Naive thymus-derived CD4-positive, alpha-beta T cell (primary cell): ENCODE data around the gene SORCS2. TPM values are rescaled to one million over a fixed set of nuclear protein-coding genes. Genes with fewer than 3 reads are reported as not detected.

ENCODE experiments used
- ATAC-seq: fragments of 150-1000 bp; cut with Tn5 transposase; 2 replicates; pipeline ENCODE4 v1.10.0; 2021; ENCODE audit warnings: mild to moderate bottlenecking, moderate library complexity
- CTCF ChIA-PET: fragments of 350-600 bp; sonication (Branson Sonifier 250); formaldehyde crosslinking; loops from one replicate; lab custom pipeline; 2021; ENCODE audit warnings: antibody characterized with exemption; lab: Charles Lee
- POLR2A ChIA-PET: fragments of 350-600 bp; sonication (Branson Sonifier 250); formaldehyde crosslinking; loops from one replicate; lab custom pipeline; 2021; ENCODE audit warnings: antibody characterized with exemption, inconsistent platforms; lab: Charles Lee
- DNase-seq, 9 donors: peaks; one replicate each; pipeline versions ENCODE4 v3.0.0 to v3.0.0-alpha.2; 2020 to 2022; ENCODE audit warnings: mixed read lengths in 1 of 9
- H3K27ac ChIP-seq: one replicate; pipeline ENCODE4 v1.7.0; 2013; ENCODE audit warnings: mild to moderate bottlenecking, low read depth, low read length, moderate library complexity
- H3K27me3 ChIP-seq, 2 donors: one replicate each; pipeline ENCODE4 v1.7.0; 2013; ENCODE audit warnings: low read length in 2 of 2, mild to moderate bottlenecking in 2 of 2, moderate library complexity in 2 of 2; ENCODE audit not compliant: control insufficient read depth in 2 of 2, insufficient read depth in 2 of 2
- H3K36me3 ChIP-seq, 3 experiments: 1 replicate in 2 of 3; 2 replicates in 1 of 3; pipeline ENCODE4 v1.7.0; 2013; ENCODE audit warnings: low read length in 3 of 3, mild to moderate bottlenecking in 3 of 3, moderate library complexity in 1 of 3; ENCODE audit not compliant: insufficient read depth in 3 of 3, control insufficient read depth in 2 of 3
- H3K4me1 ChIP-seq, 2 donors: one replicate each; pipeline ENCODE4 v1.7.0; 2013; ENCODE audit warnings: low read length in 2 of 2, mild to moderate bottlenecking in 2 of 2, moderate library complexity in 1 of 2; ENCODE audit not compliant: control insufficient read depth in 2 of 2, insufficient read depth in 2 of 2
- H3K4me3 ChIP-seq: 2 replicates; pipeline ENCODE4 v1.7.0; 2013; ENCODE audit warnings: mild to moderate bottlenecking, low read length
- H3K9me3 ChIP-seq, 3 experiments: 1 replicate in 2 of 3; 2 replicates in 1 of 3; pipeline ENCODE4 v1.7.0; 2013; ENCODE audit warnings: low read length in 3 of 3; ENCODE audit not compliant: control insufficient read depth in 2 of 3
- H3K27ac Mint-ChIP-seq, 9 donors: one replicate each; pipeline ENCODE4 v1.8.0; 2020 to 2022; ENCODE audit warnings: mixed read lengths in 9 of 9, mild to moderate bottlenecking in 8 of 9, moderate library complexity in 5 of 9, inconsistent platforms in 2 of 9
- H3K27me3 Mint-ChIP-seq, 5 donors: one replicate each; pipeline ENCODE4 v1.8.0; 2021 to 2022; ENCODE audit warnings: mixed read lengths in 5 of 5, mild to moderate bottlenecking in 1 of 5
- H3K36me3 Mint-ChIP-seq, 5 donors: one replicate each; pipeline ENCODE4 v1.8.0; 2020 to 2022; ENCODE audit warnings: mixed read lengths in 5 of 5, mild to moderate bottlenecking in 3 of 5, inconsistent platforms in 1 of 5
- H3K4me1 Mint-ChIP-seq, 7 donors: one replicate each; pipeline ENCODE4 v1.8.0; 2020 to 2022; ENCODE audit warnings: mixed read lengths in 7 of 7, mild to moderate bottlenecking in 3 of 7, inconsistent platforms in 1 of 7
- H3K4me3 Mint-ChIP-seq, 10 donors: one replicate each; pipeline ENCODE4 v1.8.0; 2020 to 2022; ENCODE audit warnings: mild to moderate bottlenecking in 10 of 10, mixed read lengths in 10 of 10, moderate library complexity in 6 of 10, inconsistent platforms in 2 of 10
- H3K9me3 Mint-ChIP-seq, 11 donors: one replicate each; pipeline ENCODE4 v1.8.0; 2020 to 2022; ENCODE audit warnings: mixed read lengths in 11 of 11, mild to moderate bottlenecking in 4 of 11, inconsistent platforms in 1 of 11, moderate library complexity in 1 of 11
- intact Hi-C, 2 donors: fragments of 100-400 bp; cut with micrococcal nuclease; formaldehyde crosslinking; loops; one replicate each; pipeline ENCODE4 v1.15.1; 2023
- polyA plus RNA-seq, 2 donors: library from polyadenylated mRNA; unstranded; fragments of 300-500 nt; fragmentation: Illumina TruSeq; gene quantifications; one replicate each; pipeline ENCODE4 v1.2.3, GENCODE V29; 2021
- total RNA-seq, 6 experiments: library from RNA in 5 of 6; stranded (reverse) in 5 of 6; gene quantifications; 1 replicate in 5 of 6; 2 replicates in 1 of 6; pipeline ENCODE4 v1.2.3 and lab custom pipeline; 2021 to 2026

The SORCS2 gene
- total and polyA plus RNA-seq, 7 experiments from 2014 or later: 0.10 TPM; not detected in 6

DNA sequence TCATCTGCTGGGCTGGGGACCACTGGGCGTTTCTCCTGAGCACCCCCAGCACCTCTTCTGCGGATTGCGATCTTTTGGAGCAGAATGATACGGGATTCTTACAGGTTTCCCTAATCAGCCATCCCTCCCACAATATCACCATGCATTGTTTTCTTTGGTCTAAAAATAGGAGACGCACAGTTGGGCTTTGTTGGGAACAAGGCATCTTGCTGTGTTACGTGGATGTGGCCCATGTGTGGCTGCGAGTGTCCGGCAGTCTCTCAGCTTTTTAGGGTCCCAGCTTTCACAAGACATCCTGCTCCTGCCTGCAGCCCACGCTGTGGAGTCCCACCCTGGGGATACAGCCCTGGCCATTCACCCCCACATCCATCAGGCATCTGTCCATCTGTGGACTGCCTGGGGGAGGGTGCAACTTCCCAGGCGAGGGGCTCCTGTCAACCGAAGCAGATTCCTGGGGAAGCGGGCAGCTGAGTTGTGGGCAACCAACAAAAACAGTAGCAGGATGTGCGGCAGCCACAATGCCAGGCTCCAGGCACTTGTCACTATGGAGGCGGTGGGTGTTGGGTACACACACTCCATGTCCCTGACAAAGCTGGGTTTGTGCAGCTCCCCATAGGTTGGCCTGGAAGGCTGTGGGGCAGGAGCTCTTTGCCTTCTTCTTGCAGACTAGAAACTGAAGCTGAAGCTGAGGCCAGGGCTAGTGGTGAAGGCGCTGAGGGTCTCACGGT is 427.9 kb downstream of the SORCS2 start:
- Histone ChIP-seq H3K4me3 (no peak overlapping the region), H3K27me3 (no peaks in the 10 kb centered on the region), H3K36me3 (no peaks in the 10 kb centered on the region), H3K9me3 (no peaks in the 10 kb centered on the region), H3K4me1 (no peaks in the 10 kb centered on the region), H3K27ac (no peak overlapping the region)
- H3K27me3 Mint-ChIP-seq: peaks cover 0 to 19% (median 12%) of the 10 kb centered on the region in 5 donors
- DNase-seq (no peak), ATAC-seq (no peak)
- H3K27ac Mint-ChIP-seq: no peak overlapping the region
- no peaks in the 10 kb centered on the region for H3K9me3 Mint-ChIP-seq
- POLR2A ChIA-PET: no interaction called here
- CTCF ChIA-PET: no interaction called here
- intact Hi-C loops: no loop called here
- no peaks in the 10 kb centered on the region for H3K4me1 Mint-ChIP-seq
- H3K4me3 Mint-ChIP-seq: no peak overlapping the region
- no peaks in the 10 kb centered on the region for H3K36me3 Mint-ChIP-seq

- Histone ChIP-seq H3K9me3 (no peaks in the 10 kb centered on the region), H3K4me3 (no peak overlapping the region), H3K4me1 (no peaks in the 10 kb centered on the region), H3K27me3 (no peaks in the 10 kb centered on the region), H3K27ac (no peak overlapping the region), H3K36me3 (no peaks in the 10 kb centered on the region)
- Mint-ChIP-seq H3K27ac (no peak overlapping the region), H3K36me3 (no peaks in the 10 kb centered on the region), H3K27me3 (peaks cover 2 to 19% (median 12%) of the 10 kb centered on the region in 5 donors), H3K4me1 (no peaks in the 10 kb centered on the region), H3K4me3 (no peak overlapping the region), H3K9me3 (no peaks in the 10 kb centered on the region)
- ChIA-PET POLR2A (no interaction called here), CTCF (no interaction called here)
- intact Hi-C loops: no loop called here
- no peak for DNase-seq
- ATAC-seq: no peak
Observed at GRCh38 chr4:7620814-7621176, 428.5 kb downstream of the SORCS2 start.

DNA sequence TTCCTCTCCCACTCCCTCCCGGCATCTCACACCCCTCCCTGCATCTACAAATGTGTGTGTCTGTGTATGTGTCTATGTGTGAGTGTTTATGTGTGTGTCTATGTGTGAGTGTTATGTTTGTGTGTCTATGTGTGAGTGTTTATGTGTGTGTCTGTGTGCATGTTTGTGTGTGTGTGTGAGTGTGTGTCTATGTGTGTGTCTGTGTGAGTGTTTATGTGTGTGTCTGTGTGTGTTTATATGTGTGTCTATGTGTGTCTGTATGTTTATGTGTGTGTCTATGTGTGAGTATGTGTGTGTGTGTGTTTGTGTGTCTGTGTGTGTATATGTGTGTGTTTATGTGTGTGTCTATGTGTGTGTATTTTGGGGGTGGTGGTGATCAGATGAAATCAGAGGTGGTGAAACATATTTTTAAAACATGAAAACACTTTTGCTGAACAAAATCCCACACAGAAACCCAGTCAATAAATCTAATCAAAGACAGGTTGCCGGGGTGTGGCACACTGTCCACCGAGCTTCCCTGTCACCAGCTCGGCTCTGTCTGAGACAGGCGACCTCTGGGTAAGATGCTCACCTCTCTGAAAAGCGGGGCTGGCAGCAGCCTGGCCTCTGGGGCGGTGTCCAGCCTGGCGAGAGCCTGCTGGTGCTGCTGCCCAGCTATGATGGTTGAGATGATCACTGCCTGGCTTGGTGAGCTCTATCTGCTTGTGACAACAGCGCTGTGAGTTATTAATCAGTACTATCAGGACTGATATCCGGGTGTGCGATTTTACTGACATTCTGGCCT is 429.1 kb downstream of the SORCS2 start:
- Histone ChIP-seq H3K4me1 (no peaks in the 10 kb centered on the region), H3K36me3 (no peaks in the 10 kb centered on the region), H3K27ac (no peak overlapping the region), H3K9me3 (no peaks in the 10 kb centered on the region), H3K27me3 (no peaks in the 10 kb centered on the region), H3K4me3 (no peak overlapping the region)
- ChIA-PET CTCF (no interaction called here), POLR2A (no interaction called here)
- H3K36me3 Mint-ChIP-seq: no peaks in the 10 kb centered on the region
- peaks cover 2 to 19% (median 12%) of the 10 kb centered on the region in 5 donors for H3K27me3 Mint-ChIP-seq
- no peak overlapping the region for H3K27ac Mint-ChIP-seq
- H3K9me3 Mint-ChIP-seq: no peaks in the 10 kb centered on the region
- no peak for ATAC-seq
- no peaks in the 10 kb centered on the region for H3K4me1 Mint-ChIP-seq
- no peak for DNase-seq
- intact Hi-C loops: no loop called here
- H3K4me3 Mint-ChIP-seq: no peak overlapping the region

DNA sequence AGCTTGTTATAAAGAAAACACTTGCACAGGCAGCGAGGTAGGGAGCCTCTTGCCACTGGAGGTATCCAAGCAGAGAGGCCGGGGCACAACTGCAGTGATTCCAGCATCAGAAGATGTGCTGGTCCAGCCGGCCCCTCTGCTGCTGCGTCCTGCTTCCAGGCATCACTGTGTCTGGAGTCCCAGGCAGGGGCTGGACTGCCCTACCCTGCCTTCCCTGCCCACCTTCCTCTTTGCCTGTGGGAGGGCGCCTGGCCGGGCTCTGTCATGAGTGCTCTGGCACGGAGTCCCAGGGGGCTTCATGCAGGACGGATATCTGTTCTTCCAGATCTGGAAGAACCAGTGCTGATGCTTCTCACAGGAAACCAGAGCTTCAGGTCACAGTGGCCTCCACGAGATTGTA is 430.0 kb downstream of the SORCS2 start:
- no peaks in the 10 kb centered on the region for H3K36me3 ChIP-seq
- POLR2A ChIA-PET: no interaction called here
- DNase-seq (no peak), ATAC-seq (no peak)
- Mint-ChIP-seq H3K27me3 (peaks cover 5 to 19% (median 12%) of the 10 kb centered on the region in 5 donors), H3K36me3 (no peaks in the 10 kb centered on the region), H3K4me1 (no peaks in the 10 kb centered on the region), H3K9me3 (no peaks in the 10 kb centered on the region), H3K4me3 (no peak overlapping the region), H3K27ac (no peak overlapping the region)
- H3K27ac ChIP-seq: no peak overlapping the region
- intact Hi-C loops: no loop called here
- CTCF ChIA-PET: no interaction called here
- no peak overlapping the region for H3K4me3 ChIP-seq
- no peaks in the 10 kb centered on the region for H3K4me1 ChIP-seq
- H3K27me3 ChIP-seq: no peaks in the 10 kb centered on the region
- no peaks in the 10 kb centered on the region for H3K9me3 ChIP-seq

DNA sequence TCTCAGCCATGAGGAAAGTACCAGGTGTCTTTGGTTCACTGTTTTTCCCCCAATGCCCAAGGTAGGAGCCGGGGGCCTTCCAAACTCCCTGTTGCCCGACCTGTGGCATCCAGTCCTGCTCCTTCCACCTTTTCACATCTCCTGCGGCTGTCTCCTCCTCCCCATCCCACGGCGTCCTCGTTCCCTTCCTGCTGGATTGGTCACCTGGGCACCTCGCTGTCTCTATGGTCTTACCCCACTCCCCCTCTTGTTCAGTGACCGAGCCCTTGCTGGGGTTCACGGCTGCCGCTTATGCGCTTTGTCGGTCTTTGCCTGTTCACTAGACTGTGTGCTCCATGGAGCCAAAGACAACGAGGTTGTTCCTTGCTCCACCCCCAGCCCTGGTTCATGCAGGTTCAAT is 431.1 kb downstream of the SORCS2 start:
- Mint-ChIP-seq H3K9me3 (no peaks in the 10 kb centered on the region), H3K4me3 (no peak overlapping the region), H3K36me3 (no peaks in the 10 kb centered on the region), H3K27me3 (peaks cover 5 to 19% (median 12%) of the 10 kb centered on the region in 5 donors), H3K4me1 (no peaks in the 10 kb centered on the region), H3K27ac (no peak overlapping the region)
- ChIA-PET CTCF (no interaction called here), POLR2A (no interaction called here)
- DNase-seq: no peak
- Histone ChIP-seq H3K4me1 (no peaks in the 10 kb centered on the region), H3K27me3 (no peaks in the 10 kb centered on the region), H3K4me3 (no peak overlapping the region), H3K27ac (no peak overlapping the region), H3K9me3 (no peaks in the 10 kb centered on the region), H3K36me3 (no peaks in the 10 kb centered on the region)
- no peak for ATAC-seq
- intact Hi-C loops: no loop called here

- intact Hi-C loops: no loop called here
- no peaks in the 10 kb centered on the region for H3K9me3 Mint-ChIP-seq
- no peaks in the 10 kb centered on the region for H3K36me3 Mint-ChIP-seq
Observed at GRCh38 chr4:7624396-7624980, 432.1 kb downstream of the SORCS2 start.

More at GRCh38 chr4:7624396-7624980, 432.1 kb downstream of the SORCS2 start:
- ATAC-seq (no peak), DNase-seq (no peak)
- Histone ChIP-seq H3K4me1 (no peaks in the 10 kb centered on the region), H3K4me3 (no peak overlapping the region), H3K36me3 (no peaks in the 10 kb centered on the region), H3K27me3 (no peaks in the 10 kb centered on the region), H3K9me3 (no peaks in the 10 kb centered on the region), H3K27ac (no peak overlapping the region)
- CTCF ChIA-PET: no interaction called here
- Mint-ChIP-seq H3K4me1 (no peaks in the 10 kb centered on the region), H3K4me3 (no peak overlapping the region), H3K27me3 (peaks cover 5 to 19% (median 12%) of the 10 kb centered on the region in 5 donors), H3K27ac (no peak overlapping the region)
- POLR2A ChIA-PET: no interaction called here
